HepG2 (cell line): ENCODE data around the gene P3H2. TPM values are rescaled to one million over a fixed set of nuclear protein-coding genes. Genes with fewer than 3 reads are reported as not detected.

Experiments used
- ATAC-seq: fragments of 200-7000 bp; cut with Tn5 transposase; 3 replicates; pipeline ENCODE4 v1.9.1; 2020; ENCODE audit warnings: mild to moderate bottlenecking, moderate library complexity
- BruUV-seq: library from RNA; stranded (reverse); fragments of 400-500 nt; replicated peaks from 2 replicates; lab custom pipeline; 2021; lab: Mats Ljungman, UMichigan
- CTCF ChIA-PET: fragments of 300-600 bp; formaldehyde crosslinking; extraction: SDS; loops from one replicate; lab custom pipeline; 2021; ENCODE audit warnings: low total read pairs, inconsistent platforms, low intra/inter-chr PET ratio; lab: Yijun Ruan, JAX
- POLR2A ChIA-PET: fragments of 350-600 bp; sonication (Branson Sonifier 250); formaldehyde crosslinking; loops from one replicate; lab custom pipeline; 2020; ENCODE audit warnings: antibody characterized with exemption, inconsistent platforms; lab: Yijun Ruan, JAX
- DNase-seq: peaks from one replicate; pipeline ENCODE4 v3.0.0-alpha.2; 2015; ENCODE audit warnings: low spot score
- FAIRE-seq: peaks from 3 replicates; lab custom pipeline; 2011; peaks lifted over from hg19 to GRCh38; lab: Jason Lieb, UNC
- H2AFZ ChIP-seq: one replicate; pipeline ENCODE4 v1.6.1; 2011; ENCODE audit warnings: low read length, inconsistent platforms
- H3K27ac ChIP-seq: fragments of 300-600 bp; 3 replicates; pipeline ENCODE4 v1.8.0; 2011; ENCODE audit warnings: mixed run types, mild to moderate bottlenecking, mixed read lengths, low read length, inconsistent platforms; ENCODE audit not compliant: insufficient read depth; ENCODE audit errors: extremely low read length
- H3K27me3 ChIP-seq, 2 experiments: fragments of 200-600 bp in 1 of 2; 2 replicates in 1 of 2; 3 replicates in 1 of 2; pipeline versions ENCODE4 v1.6.0 to v1.8.0; 2011; ENCODE audit warnings: low read length in 2 of 2, mild to moderate bottlenecking in 2 of 2, moderate library complexity in 2 of 2, inconsistent platforms in 1 of 2; ENCODE audit not compliant: insufficient read depth in 2 of 2, control insufficient read depth in 1 of 2
- H3K36me3 ChIP-seq, 2 experiments: fragments of 200-600 bp in 1 of 2; replicated peaks in 1 of 2; 2 replicates in 1 of 2; 3 replicates in 1 of 2; pipeline versions ENCODE4 v1.5.1 to v1.8.0; 2011; ENCODE audit warnings: low read length in 2 of 2, inconsistent platforms in 1 of 2; ENCODE audit not compliant: insufficient read depth in 2 of 2, control insufficient read depth in 1 of 2
- H3K4me1 ChIP-seq: 2 replicates; pipeline ENCODE4 v1.5.1; 2012; ENCODE audit warnings: low read length, inconsistent platforms; ENCODE audit not compliant: insufficient read depth
- H3K4me2 ChIP-seq: 2 replicates; pipeline ENCODE4 v1.6.0; 2011; ENCODE audit warnings: low read depth, low read length, inconsistent platforms
- H3K4me3 ChIP-seq, 3 experiments: fragments of 200-600 bp in 1 of 3; sonication (generic), shearing (Covaris generic) in 1 of 3; replicated peaks in 1 of 3; 2 replicates each; pipeline ENCODE4 v1.5.1; 2011 to 2016; ENCODE audit warnings: low read length in 3 of 3, inconsistent platforms in 2 of 3, low read depth in 2 of 3, mild to moderate bottlenecking in 2 of 3, control low read depth in 1 of 3, mixed read lengths in 1 of 3; ENCODE audit not compliant: insufficient read depth in 1 of 3
- H3K79me2 ChIP-seq: one replicate; pipeline ENCODE4 v1.6.1; 2011; ENCODE audit warnings: low read length, inconsistent platforms; ENCODE audit not compliant: insufficient read depth
- H3K9ac ChIP-seq: 2 replicates; pipeline ENCODE4 v1.6.0; 2011; ENCODE audit warnings: mild to moderate bottlenecking, low read depth, low read length, inconsistent platforms; ENCODE audit not compliant: insufficient read depth
- H3K9me3 ChIP-seq: 2 replicates; pipeline ENCODE4 v1.5.1; 2012; ENCODE audit warnings: mild to moderate bottlenecking, low read length
- H4K20me1 ChIP-seq: 2 replicates; pipeline ENCODE4 v1.6.0; 2011; ENCODE audit warnings: inconsistent platforms, mild to moderate bottlenecking, low read length, moderate library complexity; ENCODE audit not compliant: insufficient read depth
- MXD4 ChIP-seq: IDR thresholded peaks from 2 replicates; pipeline ENCODE4 v1.6.1; 2016; ENCODE audit warnings: mild to moderate bottlenecking, missing biosample characterization, missing genetic modification reagents
- NONO ChIP-seq, 2 experiments: fragments of 450-650 bp in 1 of 2; sonication (generic) in 1 of 2; formaldehyde crosslinking in 1 of 2; IDR thresholded peaks in 1 of 2; conservative IDR thresholded peaks in 1 of 2; 2 replicates each; pipeline versions ENCODE4 v1.6.1 to v1.8.0; 2017 to 2022; ENCODE audit warnings: mild to moderate bottlenecking in 1 of 2, missing genetic modification reagents in 1 of 2, moderate library complexity in 1 of 2
- SOX6 ChIP-seq, 2 experiments: fragments of 450-650 bp in 1 of 2; sonication (generic) in 1 of 2; formaldehyde crosslinking in 1 of 2; IDR thresholded peaks; 2 replicates each; pipeline versions ENCODE4 v1.4.0 to v1.6.1; 2017 to 2020; ENCODE audit warnings: antibody characterized with exemption in 1 of 2, mild to moderate bottlenecking in 1 of 2, missing genetic modification reagents in 1 of 2
- TAF15 ChIP-seq: fragments of 200-400 bp; formaldehyde crosslinking; IDR thresholded peaks from one replicate; pipeline ENCODE4 v1.6.1; 2018; ENCODE audit warnings: mild to moderate bottlenecking, low read depth, low read length; ENCODE audit not compliant: poor library complexity, severe bottlenecking
- ZMYM3 ChIP-seq: sonication (generic); formaldehyde crosslinking; IDR thresholded peaks from 2 replicates; pipeline ENCODE4 v1.5.1; 2020; ENCODE audit warnings: mild to moderate bottlenecking, missing genetic modification reagents
- ZNF12 ChIP-seq: sonication (generic); formaldehyde crosslinking; IDR thresholded peaks from 2 replicates; pipeline ENCODE4 v1.5.0; 2020; ENCODE audit warnings: missing genetic modification reagents
- ZNF260 ChIP-seq: sonication (generic); formaldehyde crosslinking; IDR thresholded peaks from 2 replicates; pipeline ENCODE4 v1.4.0; 2020; ENCODE audit warnings: missing genetic modification reagents, low read depth, mild to moderate bottlenecking, borderline replicate concordance
- ZNF484 ChIP-seq: sonication (generic); formaldehyde crosslinking; IDR thresholded peaks from 2 replicates; pipeline ENCODE4 v1.5.1; 2020; ENCODE audit warnings: mild to moderate bottlenecking, low read depth, missing genetic modification reagents, borderline replicate concordance
- ZNF672 ChIP-seq: sonication (generic); formaldehyde crosslinking; IDR thresholded peaks from 2 replicates; pipeline ENCODE4 v1.8.1; 2022; ENCODE audit warnings: missing genetic modification reagents
- ZNF768 ChIP-seq: sonication (generic); formaldehyde crosslinking; IDR thresholded peaks from 2 replicates; pipeline ENCODE4 v1.4.0; 2020; ENCODE audit warnings: missing genetic modification reagents
- ZSCAN12 ChIP-seq: sonication (generic); formaldehyde crosslinking; IDR thresholded peaks from 2 replicates; pipeline ENCODE4 v1.9.0; 2021; ENCODE audit warnings: mild to moderate bottlenecking, missing genetic modification reagents
- WGBS: methylation state at CpG from one replicate; pipeline ENCODE4 v1.1.6; 2017; ENCODE audit warnings: low lambda C conversion rate; 5-methylcytosine and 5-hydroxymethylcytosine counted together
- in situ Hi-C: cut with HindIII; loops from 2 replicates; pipeline ENCODE4 v1.10.0; 2017; ENCODE audit warnings: low pct_unique_long_range_greater_than_20kb; ENCODE audit not compliant: extremely low pct_ligation_motif_present
- intact Hi-C: fragments of 100-400 bp; cut with micrococcal nuclease; formaldehyde crosslinking; loops from one replicate; pipeline ENCODE4 v1.10.0; 2022; ENCODE audit not compliant: unreplicated experiment
- polyA plus RNA-seq, 8 experiments: library from polyadenylated mRNA; depleted of rRNA in 3 of 8; stranded (reverse) in 7 of 8; unstranded in 1 of 8; fragments of >200 nt; fragmentation: Illumina TruSeq in 4 of 8; extraction: Trizol in 4 of 8; gene quantifications; 2 replicates each; pipeline versions ENCODE4 v1.2.1 to v1.2.3, GENCODE V29; 2011 to 2016; ENCODE audit warnings: low read depth in 4 of 8, missing spikeins in 1 of 8, mixed read lengths in 1 of 8; ENCODE audit not compliant: insufficient read depth in 1 of 8
- total RNA-seq, 5 experiments: library from RNA; depleted of rRNA; stranded (reverse); fragments of >200 nt; fragmentation: Illumina TruSeq; extraction: Trizol; gene quantifications; 2 replicates each; pipeline ENCODE4 v1.2.3, GENCODE V29; 2016; ENCODE audit warnings: low read depth in 1 of 5
- TF ChIP-seq, protein P1 (sequence below): sonication (generic); formaldehyde crosslinking; IDR thresholded peaks from 2 replicates; pipeline ENCODE4 v1.5.1; 2020; ENCODE audit warnings: mild to moderate bottlenecking, missing genetic modification reagents, borderline replicate concordance

Gene P3H2
- total and polyA plus RNA-seq, 2 of the 13 experiments (the other 11 are each of a cell fraction or from before 2014, with no cell fraction given): not detected

DNA sequence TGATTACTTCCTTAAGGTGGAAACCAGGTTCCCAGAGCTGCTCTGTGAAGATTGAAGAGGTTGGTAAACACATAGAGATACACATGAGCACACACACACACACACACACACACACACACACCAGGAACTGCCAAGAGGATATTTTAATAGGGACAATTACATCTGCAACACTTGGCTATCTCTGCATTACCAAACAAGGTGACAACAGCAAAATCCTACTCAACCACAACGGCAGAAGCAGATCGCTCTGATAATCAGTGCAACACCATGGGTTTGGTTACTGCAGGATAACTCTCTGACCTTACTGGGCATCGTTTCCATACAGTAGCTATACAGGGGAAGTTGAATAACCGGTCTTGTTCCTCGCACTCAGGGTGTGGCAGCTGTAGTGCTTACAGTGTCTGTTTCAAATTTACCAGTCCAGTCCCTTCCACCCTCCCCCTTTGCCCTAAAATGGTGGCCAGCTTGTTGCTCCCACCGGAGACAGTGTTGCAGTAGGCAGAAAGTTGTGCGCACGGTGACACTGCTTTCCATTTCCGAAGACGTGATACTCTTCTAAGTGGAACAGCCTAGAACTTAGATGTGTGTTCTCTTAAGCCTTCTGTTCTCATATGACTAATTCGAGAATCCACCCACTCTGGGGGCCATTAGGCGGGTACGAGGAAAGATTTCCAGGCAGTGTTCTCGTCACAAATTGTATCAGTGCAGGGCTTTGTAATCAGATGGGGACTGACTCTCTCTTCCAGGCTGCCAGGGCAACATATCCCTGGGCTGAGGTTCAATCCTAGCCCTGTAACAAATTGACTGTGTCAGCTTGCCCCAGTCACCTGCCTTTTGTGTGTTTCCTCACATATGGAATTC lies 176.2 kb downstream of the P3H2 start:
- H2AFZ ChIP-seq: no peak overlapping the region
- ATAC-seq (no peak), FAIRE-seq (no peak), DNase-seq (no peak)
- intact Hi-C loops (no loop called here), in situ Hi-C loops (loop anchor here (5.0 kb wide), 1 partner anchor 672 kb away; no protein-coding TSS in a partner anchor)
- CTCF ChIA-PET: no interaction called here
- no peaks in the 10 kb centered on the region for H3K27me3 ChIP-seq
- H3K9me3 ChIP-seq: no peaks in the 10 kb centered on the region
- no peak overlapping the region for H3K4me2 ChIP-seq
- no TSS peak for BruUV-seq
- H3K27ac ChIP-seq: no peak overlapping the region
- 75% methylated on average over 14 of the region's 14 CpGs for WGBS
- H3K9ac ChIP-seq: no peak overlapping the region
- no peaks in the 10 kb centered on the region for H4K20me1 ChIP-seq
- no peak overlapping the region for H3K4me3 ChIP-seq
- TF ChIP-seq TAF15 (no peak), NONO (IDR thresholded peaks at IDR 0.05) (no peak), NONO (CRISPR knock-in tag; conservative IDR thresholded peaks at IDR 0.05) (no peak), ZNF484 (CRISPR knock-in tag) (no peak), MXD4 (CRISPR knock-in tag) (no peak), ZNF768 (no peak), ZNF260 (CRISPR knock-in tag) (no peak), SOX6 (IDR thresholded peaks at IDR 0.05) (no peak), SOX6 (CRISPR knock-in tag; IDR thresholded peaks at IDR 0.05) (no peak), ZNF672 (no peak), ZNF12 (CRISPR knock-in tag) (no peak), ZMYM3 (no peak), ZSCAN12 (CRISPR knock-in tag) (no peak)
- TF ChIP-seq, protein P1, sequence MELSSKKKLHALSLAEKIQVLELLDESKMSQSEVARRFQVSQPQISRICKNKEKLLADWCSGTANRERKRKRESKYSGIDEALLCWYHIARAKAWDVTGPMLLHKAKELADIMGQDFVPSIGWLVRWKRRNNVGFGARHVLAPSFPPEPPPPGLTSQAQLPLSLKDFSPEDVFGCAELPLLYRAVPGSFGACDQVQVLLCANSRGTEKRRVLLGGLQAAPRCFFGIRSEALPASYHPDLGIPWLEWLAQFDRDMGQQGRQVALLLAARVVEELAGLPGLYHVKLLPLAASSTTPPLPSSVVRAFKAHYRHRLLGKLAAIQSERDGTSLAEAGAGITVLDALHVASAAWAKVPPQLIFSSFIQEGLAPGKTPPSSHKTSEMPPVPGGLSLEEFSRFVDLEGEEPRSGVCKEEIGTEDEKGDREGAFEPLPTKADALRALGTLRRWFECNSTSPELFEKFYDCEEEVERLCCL: no peak
- peaks cover 26% of the 10 kb centered on the region for H3K4me1 ChIP-seq
- POLR2A ChIA-PET: no interaction called here
- H3K79me2 ChIP-seq: no peaks in the 10 kb centered on the region
- no peaks in the 10 kb centered on the region for H3K36me3 ChIP-seq
